IMR-90 (cell line): Measurements from ENCODE around the gene TULP4. TPM values are rescaled to one million over a fixed set of nuclear protein-coding genes. Genes with fewer than 3 reads are reported as not detected.

Source experiments
- ATAC-seq: fragments of 200-7000 bp; cut with Tn5 transposase; 2 replicates; pipeline ENCODE4 v1.9.1; 2020; ENCODE audit warnings: low read depth, mild to moderate bottlenecking, moderate library complexity
- BruUV-seq: library from RNA; stranded (reverse); fragments of 400-500 nt; replicated peaks from 2 replicates; lab custom pipeline; 2021; lab: Mats Ljungman, UMichigan
- CTCF ChIA-PET: fragments of 300-600 bp; formaldehyde crosslinking; extraction: SDS; loops from one replicate; lab custom pipeline; 2021; ENCODE audit warnings: antibody characterized with exemption; lab: Yijun Ruan, JAX
- POLR2A ChIA-PET: fragments of 300-600 bp; sonication (Branson Sonifier 250); formaldehyde crosslinking; loops from one replicate; lab custom pipeline; 2022; ENCODE audit warnings: antibody characterized with exemption; ENCODE audit not compliant: unreplicated experiment; lab: Charles Lee
- DNase-seq: peaks from one replicate; pipeline ENCODE4 v3.0.0; 2013
- H2AFZ ChIP-seq: replicated peaks from 2 replicates; pipeline ENCODE3; 2013; ENCODE audit warnings: low read length, mild to moderate bottlenecking; ENCODE audit not compliant: poor library complexity
- H2AK5ac ChIP-seq: 2 replicates; pipeline ENCODE4 v1.6.1; 2013; ENCODE audit warnings: low read depth, low read length, inconsistent platforms
- H2AK9ac ChIP-seq: replicated peaks from 2 replicates; pipeline ENCODE3; 2013; ENCODE audit warnings: mild to moderate bottlenecking, low read depth, low read length, moderate library complexity; ENCODE audit not compliant: poor library complexity
- H2BK120ac ChIP-seq: 2 replicates; pipeline ENCODE4 v1.6.1; 2013; ENCODE audit warnings: low read depth, low read length, inconsistent platforms
- H2BK15ac ChIP-seq: 3 replicates; pipeline ENCODE4 v1.6.1; 2013; ENCODE audit warnings: low read depth, low read length, inconsistent platforms
- H2BK20ac ChIP-seq: 2 replicates; pipeline ENCODE4 v1.6.1; 2013; ENCODE audit warnings: low read depth, mild to moderate bottlenecking, inconsistent platforms, low read length, moderate library complexity
- H2BK5ac ChIP-seq: 2 replicates; pipeline ENCODE4 v1.6.1; 2013; ENCODE audit warnings: mild to moderate bottlenecking, low read depth, low read length, inconsistent platforms; ENCODE audit not compliant: poor library complexity, severe bottlenecking
- H3K14ac ChIP-seq: replicated peaks from 2 replicates; pipeline ENCODE4 v1.6.1; 2013; ENCODE audit warnings: low read depth, low read length, inconsistent platforms
- H3K18ac ChIP-seq: 2 replicates; pipeline ENCODE4 v1.6.1; 2013; ENCODE audit warnings: low read depth, low read length, control low read depth
- H3K23ac ChIP-seq: 2 replicates; pipeline ENCODE4 v1.6.1; 2013; ENCODE audit warnings: low read depth, low read length, inconsistent platforms
- H3K27ac ChIP-seq: 2 replicates; pipeline ENCODE4 v1.5.1; 2013; ENCODE audit warnings: mild to moderate bottlenecking, control low read depth, low read length; ENCODE audit not compliant: insufficient read depth
- H3K27me3 ChIP-seq: 2 replicates; pipeline ENCODE4 v1.6.1; 2013; ENCODE audit warnings: low read length; ENCODE audit not compliant: control insufficient read depth, insufficient read depth
- H3K36me3 ChIP-seq: 2 replicates; pipeline ENCODE4 v1.6.1; 2013; ENCODE audit warnings: low read length, mixed read lengths; ENCODE audit not compliant: control insufficient read depth, insufficient read depth
- H3K4ac ChIP-seq: 2 replicates; pipeline ENCODE4 v1.6.1; 2013; ENCODE audit warnings: low read depth, low read length, inconsistent platforms
- H3K4me1 ChIP-seq: 2 replicates; pipeline ENCODE4 v1.6.1; 2013; ENCODE audit warnings: low read length, mixed read lengths; ENCODE audit not compliant: control insufficient read depth, insufficient read depth
- H3K4me2 ChIP-seq: 2 replicates; pipeline ENCODE4 v1.6.1; 2013; ENCODE audit warnings: low read depth, mild to moderate bottlenecking, control low read depth, low read length, moderate library complexity
- H3K4me3 ChIP-seq: 2 replicates; pipeline ENCODE4 v1.5.1; 2013; ENCODE audit warnings: low read depth, mild to moderate bottlenecking, control low read depth, low read length, moderate library complexity; ENCODE audit not compliant: insufficient read depth
- H3K56ac ChIP-seq: 2 replicates; pipeline ENCODE4 v1.6.1; 2013; ENCODE audit warnings: low read length, inconsistent platforms; ENCODE audit not compliant: insufficient read depth; ENCODE audit errors: extremely low read depth
- H3K79me1 ChIP-seq, 2 experiments: 2 replicates each; pipeline ENCODE4 v1.6.1; 2013; ENCODE audit warnings: low read length in 2 of 2, inconsistent platforms in 1 of 2, low read depth in 1 of 2
- H3K9ac ChIP-seq: 2 replicates; pipeline ENCODE4 v1.6.1; 2013; ENCODE audit warnings: low read depth, low read length, control low read depth
- H3K9me1 ChIP-seq: 2 replicates; pipeline ENCODE4 v1.6.1; 2013; ENCODE audit warnings: low read length, inconsistent platforms; ENCODE audit not compliant: insufficient read depth
- H3K9me3 ChIP-seq: 2 replicates; pipeline ENCODE4 v1.6.1; 2013; ENCODE audit warnings: low read length; ENCODE audit not compliant: control insufficient read depth, insufficient read depth
- H4K20me1 ChIP-seq: 2 replicates; pipeline ENCODE4 v1.6.1; 2013; ENCODE audit warnings: low read length, inconsistent platforms; ENCODE audit not compliant: insufficient read depth
- H4K5ac ChIP-seq: 2 replicates; pipeline ENCODE4 v1.6.1; 2013; ENCODE audit warnings: mild to moderate bottlenecking, low read depth, low read length, control low read depth
- H4K8ac ChIP-seq, 2 experiments: 2 replicates each; pipeline ENCODE4 v1.6.1; 2013; ENCODE audit warnings: low read depth in 2 of 2, low read length in 2 of 2, control low read depth in 1 of 2, inconsistent platforms in 1 of 2
- H4K91ac ChIP-seq: 2 replicates; pipeline ENCODE4 v1.6.1; 2013; ENCODE audit warnings: low read depth, low read length, inconsistent platforms; ENCODE audit not compliant: insufficient read depth
- BHLHE40 ChIP-seq: fragments of 150-350 bp; IDR thresholded peaks from 2 replicates; pipeline ENCODE4 v1.6.1; 2016; ENCODE audit warnings: mild to moderate bottlenecking, low read depth, low read length
- CEBPB ChIP-seq: IDR thresholded peaks from 2 replicates; pipeline ENCODE4 v1.6.1; 2012; ENCODE audit warnings: low read depth, low read length, improper control_type of control experiment
- CHD1 ChIP-seq: IDR thresholded peaks from 2 replicates; pipeline ENCODE4 v1.6.1; 2012; ENCODE audit warnings: low read depth, low read length, improper control_type of control experiment
- ELK1 ChIP-seq: fragments of 150-350 bp; IDR thresholded peaks from 2 replicates; pipeline ENCODE4 v1.6.1; 2016; ENCODE audit warnings: low read depth, mild to moderate bottlenecking, low read length, moderate library complexity, borderline replicate concordance
- FOS ChIP-seq: fragments of 150-350 bp; IDR thresholded peaks from 2 replicates; pipeline ENCODE4 v1.6.1; 2016; ENCODE audit warnings: low read depth, low read length
- MAFK ChIP-seq: IDR thresholded peaks from 2 replicates; pipeline ENCODE4 v1.6.1; 2012; ENCODE audit warnings: low read depth, low read length, improper control_type of control experiment
- MAZ ChIP-seq: IDR thresholded peaks from 2 replicates; pipeline ENCODE4 v1.6.1; 2012; ENCODE audit warnings: low read depth, mild to moderate bottlenecking, low read length, improper control_type of control experiment, moderate library complexity, borderline replicate concordance
- MXI1 ChIP-seq: IDR thresholded peaks from 2 replicates; pipeline ENCODE4 v1.6.1; 2012; ENCODE audit warnings: low read depth, mild to moderate bottlenecking, low read length, moderate library complexity, borderline replicate concordance
- NFE2L2 ChIP-seq: fragments of 150-350 bp; IDR thresholded peaks from 2 replicates; pipeline ENCODE4 v1.6.1; 2016; ENCODE audit warnings: low read depth, mild to moderate bottlenecking, low read length
- POLR2A ChIP-seq: IDR thresholded peaks from 2 replicates; pipeline ENCODE4 v1.6.1; 2012; ENCODE audit warnings: mild to moderate bottlenecking, low read depth, low read length
- RAD21 ChIP-seq: IDR thresholded peaks from 2 replicates; pipeline ENCODE4 v1.6.1; 2012; ENCODE audit warnings: low read length, improper control_type of control experiment
- RCOR1 ChIP-seq: IDR thresholded peaks from 2 replicates; pipeline ENCODE4 v1.6.1; 2012; ENCODE audit warnings: mild to moderate bottlenecking, low read length, improper control_type of control experiment; ENCODE audit not compliant: insufficient replicate concordance
- RFX5 ChIP-seq: IDR thresholded peaks from 2 replicates; pipeline ENCODE4 v1.8.0; 2012; ENCODE audit warnings: low read depth, mild to moderate bottlenecking, low read length, moderate library complexity
- SMC3 ChIP-seq: fragments of 150-350 bp; IDR thresholded peaks from 2 replicates; pipeline ENCODE4 v1.6.1; 2016; ENCODE audit warnings: low read depth, mild to moderate bottlenecking, antibody characterized with exemption, low read length, moderate library complexity
- WGBS, 2 experiments: methylation state at CpG; one replicate each; pipeline versions ENCODE4 v1.1.5 to v1.1.7; 2013; ENCODE audit warnings: missing lambda C conversion rate in 2 of 2; ENCODE audit not compliant: insufficient read length in 1 of 2; ENCODE audit errors: extremely low coverage in 2 of 2; 5-methylcytosine and 5-hydroxymethylcytosine counted together
- dilution Hi-C: fragments of 300-500 bp; cut with HindIII; formaldehyde crosslinking; loops from one replicate; pipeline ENCODE4 v1.14.3; 2018; ENCODE audit warnings: low sequenced_read_pairs; ENCODE audit not compliant: unreplicated experiment
- in situ Hi-C: fragments of 300-500 bp; cut with MboI; formaldehyde crosslinking; loops from 3 replicates; pipeline ENCODE4 v1.14.3; 2019; ENCODE audit warnings: low sequenced_read_pairs, inconsistent platforms, mixed read lengths
- intact Hi-C: fragments of 100-400 bp; cut with micrococcal nuclease; formaldehyde crosslinking; loops from 2 replicates; pipeline ENCODE4 v1.10.0; 2022
- polyA plus RNA-seq, 3 experiments: library from polyadenylated mRNA; depleted of rRNA; stranded (reverse); fragments of >200 nt; gene quantifications; 2 replicates each; pipeline ENCODE4 v1.2.3, GENCODE V29; 2012; ENCODE audit warnings: low replicate concordance in 1 of 3
- total RNA-seq: library from RNA; depleted of rRNA; stranded (reverse); fragments of >200 nt; gene quantifications from 2 replicates; pipeline ENCODE4 v1.2.3, GENCODE V29; 2012
- TF ChIP-seq, protein P1 (sequence below): fragments of 150-350 bp; IDR thresholded peaks from 2 replicates; pipeline ENCODE4 v1.6.1; 2017; ENCODE audit warnings: mild to moderate bottlenecking, antibody characterized with exemption, low read length, low read depth
- TF ChIP-seq, protein P2 (sequence below): conservative IDR thresholded peaks from 2 replicates; pipeline ENCODE4 v1.5.1; 2012; ENCODE audit warnings: mild to moderate bottlenecking, low read depth, low read length, improper control_type of control experiment

Gene TULP4
- total and polyA plus RNA-seq, 2 of the 4 experiments (the other 2 are of a cell fraction) = 8.1 to 30.6 TPM

DNA sequence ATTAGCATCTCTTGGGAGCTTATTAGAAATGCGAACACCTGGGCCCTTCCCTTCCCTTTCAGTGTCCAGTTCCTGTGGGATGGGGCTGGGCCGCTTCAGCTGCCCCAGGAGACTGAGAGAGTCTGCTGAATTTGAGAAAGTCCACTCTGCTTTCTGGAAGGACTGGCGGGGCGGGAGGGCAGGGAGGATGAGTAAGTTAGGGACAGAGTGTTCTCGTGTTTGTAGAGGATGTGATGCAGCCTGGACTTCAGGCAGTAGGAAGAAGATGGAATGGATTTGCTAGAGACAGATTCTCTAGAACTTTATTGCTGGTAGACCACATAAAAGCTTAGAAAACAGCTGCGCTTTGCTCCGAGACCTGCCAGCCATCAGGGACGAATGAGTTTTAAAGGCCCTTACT, 1.1 kb upstream of the TULP4 start:
- H3K79me1 ChIP-seq = peaks cover 4 to 13% of the 10 kb centered on the region in 2 experiments; a peak in 2 of 4 replicates
- H3K27me3 ChIP-seq = no peaks in the 10 kb centered on the region
- no peak overlapping the region for H2BK5ac ChIP-seq
- H3K23ac ChIP-seq = no peak overlapping the region
- peaks cover 12% of the 10 kb centered on the region; the same call in 1 of the 2 replicates for H3K36me3 ChIP-seq
- in situ Hi-C loops = no loop called here
- no peak overlapping the region for H2BK120ac ChIP-seq
- no peak overlapping the region for H3K18ac ChIP-seq
- TF ChIP-seq MAZ (no peak), FOS (no peak), NFE2L2 (no peak), MAFK (no peak), BHLHE40 (no peak), MXI1 (no peak), RAD21 (no peak), RCOR1 (no peak), CEBPB (no peak), CHD1 (no peak), ELK1 (no peak), RFX5 (no peak), POLR2A (no peak), SMC3 (no peak)
- TF ChIP-seq, protein P1, sequence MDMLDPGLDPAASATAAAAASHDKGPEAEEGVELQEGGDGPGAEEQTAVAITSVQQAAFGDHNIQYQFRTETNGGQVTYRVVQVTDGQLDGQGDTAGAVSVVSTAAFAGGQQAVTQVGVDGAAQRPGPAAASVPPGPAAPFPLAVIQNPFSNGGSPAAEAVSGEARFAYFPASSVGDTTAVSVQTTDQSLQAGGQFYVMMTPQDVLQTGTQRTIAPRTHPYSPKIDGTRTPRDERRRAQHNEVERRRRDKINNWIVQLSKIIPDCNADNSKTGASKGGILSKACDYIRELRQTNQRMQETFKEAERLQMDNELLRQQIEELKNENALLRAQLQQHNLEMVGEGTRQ = no peak
- TF ChIP-seq, protein P2, sequence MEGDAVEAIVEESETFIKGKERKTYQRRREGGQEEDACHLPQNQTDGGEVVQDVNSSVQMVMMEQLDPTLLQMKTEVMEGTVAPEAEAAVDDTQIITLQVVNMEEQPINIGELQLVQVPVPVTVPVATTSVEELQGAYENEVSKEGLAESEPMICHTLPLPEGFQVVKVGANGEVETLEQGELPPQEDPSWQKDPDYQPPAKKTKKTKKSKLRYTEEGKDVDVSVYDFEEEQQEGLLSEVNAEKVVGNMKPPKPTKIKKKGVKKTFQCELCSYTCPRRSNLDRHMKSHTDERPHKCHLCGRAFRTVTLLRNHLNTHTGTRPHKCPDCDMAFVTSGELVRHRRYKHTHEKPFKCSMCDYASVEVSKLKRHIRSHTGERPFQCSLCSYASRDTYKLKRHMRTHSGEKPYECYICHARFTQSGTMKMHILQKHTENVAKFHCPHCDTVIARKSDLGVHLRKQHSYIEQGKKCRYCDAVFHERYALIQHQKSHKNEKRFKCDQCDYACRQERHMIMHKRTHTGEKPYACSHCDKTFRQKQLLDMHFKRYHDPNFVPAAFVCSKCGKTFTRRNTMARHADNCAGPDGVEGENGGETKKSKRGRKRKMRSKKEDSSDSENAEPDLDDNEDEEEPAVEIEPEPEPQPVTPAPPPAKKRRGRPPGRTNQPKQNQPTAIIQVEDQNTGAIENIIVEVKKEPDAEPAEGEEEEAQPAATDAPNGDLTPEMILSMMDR = no peak
- no peak overlapping the region for H2AK5ac ChIP-seq
- no peaks in the 10 kb centered on the region for H3K9me3 ChIP-seq
- H2AFZ ChIP-seq = no peak overlapping the region
- DNase-seq (no peak), ATAC-seq (no peak)
- no peak overlapping the region for H3K56ac ChIP-seq
- H4K5ac ChIP-seq = no peak overlapping the region
- peaks cover 2% of the 10 kb centered on the region; the same call in 1 of the 2 replicates for H3K9me1 ChIP-seq
- no peak overlapping the region for H3K4me3 ChIP-seq
- POLR2A ChIA-PET = no interaction called here
- H2AK9ac ChIP-seq = no peak overlapping the region
- H3K27ac ChIP-seq = no peak overlapping the region
- H3K14ac ChIP-seq = no peak overlapping the region
- no peak overlapping the region for H3K4ac ChIP-seq
- H3K9ac ChIP-seq = no peak overlapping the region
- no peak overlapping the region for H4K91ac ChIP-seq
- dilution Hi-C loops = no loop called here
- no peak overlapping the region for H2BK15ac ChIP-seq
- intact Hi-C loops = no loop called here
- H4K20me1 ChIP-seq = 0 out of 2 replicates have a peak, but pooled peaks cover 6% of the 10 kb centered on the region
- H3K4me1 ChIP-seq = no peaks in the 10 kb centered on the region
- CTCF ChIA-PET = interaction anchor here (0.6 kb wide), 1 partner anchor 303 kb away, joined by 3 read pairs; no protein-coding TSS in a partner anchor
- no peak overlapping the region for H2BK20ac ChIP-seq
- no CpG with 5 or more reads among the region's 8 CpGs for WGBS, 2 experiments
- BruUV-seq = no TSS peak
- no peak overlapping the region for H3K4me2 ChIP-seq
- H4K8ac ChIP-seq = no peak overlapping the region
